HepG2 (cell line): ENCODE measurements around the gene REEP6. TPM values are rescaled to one million over a fixed set of nuclear protein-coding genes. Genes with fewer than 3 reads are reported as not detected.

ENCODE experiments used
- ATAC-seq: fragments of 200-7000 bp; cut with Tn5 transposase; 3 replicates; pipeline ENCODE4 v1.9.1; 2020; ENCODE audit warnings: mild to moderate bottlenecking, moderate library complexity
- BruUV-seq: library from RNA; stranded (reverse); fragments of 400-500 nt; replicated peaks from 2 replicates; lab custom pipeline; 2021; lab: Mats Ljungman, UMichigan
- CTCF ChIA-PET: fragments of 300-600 bp; formaldehyde crosslinking; extraction: SDS; loops from one replicate; lab custom pipeline; 2021; ENCODE audit warnings: low total read pairs, inconsistent platforms, low intra/inter-chr PET ratio; lab: Yijun Ruan, JAX
- POLR2A ChIA-PET: fragments of 350-600 bp; sonication (Branson Sonifier 250); formaldehyde crosslinking; loops from one replicate; lab custom pipeline; 2020; ENCODE audit warnings: antibody characterized with exemption, inconsistent platforms; lab: Yijun Ruan, JAX
- DNase-seq: peaks from one replicate; pipeline ENCODE4 v3.0.0-alpha.2; 2015; ENCODE audit warnings: low spot score
- FAIRE-seq: peaks from 3 replicates; lab custom pipeline; 2011; peaks lifted over from hg19 to GRCh38; lab: Jason Lieb, UNC
- H2AFZ ChIP-seq: one replicate; pipeline ENCODE4 v1.6.1; 2011; ENCODE audit warnings: low read length, inconsistent platforms
- H3K27ac ChIP-seq: fragments of 300-600 bp; 3 replicates; pipeline ENCODE4 v1.8.0; 2011; ENCODE audit warnings: mixed run types, mild to moderate bottlenecking, mixed read lengths, low read length, inconsistent platforms; ENCODE audit not compliant: insufficient read depth; ENCODE audit errors: extremely low read length
- H3K27me3 ChIP-seq, 2 experiments: fragments of 200-600 bp in 1 of 2; 2 replicates in 1 of 2; 3 replicates in 1 of 2; pipeline versions ENCODE4 v1.6.0 to v1.8.0; 2011; ENCODE audit warnings: low read length in 2 of 2, mild to moderate bottlenecking in 2 of 2, moderate library complexity in 2 of 2, inconsistent platforms in 1 of 2; ENCODE audit not compliant: insufficient read depth in 2 of 2, control insufficient read depth in 1 of 2
- H3K36me3 ChIP-seq, 2 experiments: fragments of 200-600 bp in 1 of 2; replicated peaks in 1 of 2; 2 replicates in 1 of 2; 3 replicates in 1 of 2; pipeline versions ENCODE4 v1.5.1 to v1.8.0; 2011; ENCODE audit warnings: low read length in 2 of 2, inconsistent platforms in 1 of 2; ENCODE audit not compliant: insufficient read depth in 2 of 2, control insufficient read depth in 1 of 2
- H3K4me1 ChIP-seq: 2 replicates; pipeline ENCODE4 v1.5.1; 2012; ENCODE audit warnings: low read length, inconsistent platforms; ENCODE audit not compliant: insufficient read depth
- H3K4me2 ChIP-seq: 2 replicates; pipeline ENCODE4 v1.6.0; 2011; ENCODE audit warnings: low read depth, low read length, inconsistent platforms
- H3K4me3 ChIP-seq, 3 experiments: fragments of 200-600 bp in 1 of 3; sonication (generic), shearing (Covaris generic) in 1 of 3; replicated peaks in 1 of 3; 2 replicates each; pipeline ENCODE4 v1.5.1; 2011 to 2016; ENCODE audit warnings: low read length in 3 of 3, inconsistent platforms in 2 of 3, low read depth in 2 of 3, mild to moderate bottlenecking in 2 of 3, control low read depth in 1 of 3, mixed read lengths in 1 of 3; ENCODE audit not compliant: insufficient read depth in 1 of 3
- H3K79me2 ChIP-seq: one replicate; pipeline ENCODE4 v1.6.1; 2011; ENCODE audit warnings: low read length, inconsistent platforms; ENCODE audit not compliant: insufficient read depth
- H3K9ac ChIP-seq: 2 replicates; pipeline ENCODE4 v1.6.0; 2011; ENCODE audit warnings: mild to moderate bottlenecking, low read depth, low read length, inconsistent platforms; ENCODE audit not compliant: insufficient read depth
- H3K9me3 ChIP-seq: 2 replicates; pipeline ENCODE4 v1.5.1; 2012; ENCODE audit warnings: mild to moderate bottlenecking, low read length
- H4K20me1 ChIP-seq: 2 replicates; pipeline ENCODE4 v1.6.0; 2011; ENCODE audit warnings: inconsistent platforms, mild to moderate bottlenecking, low read length, moderate library complexity; ENCODE audit not compliant: insufficient read depth
- AGO2 ChIP-seq: fragments of 200-400 bp; formaldehyde crosslinking; optimal IDR thresholded peaks from 2 replicates; pipeline ENCODE3; 2017; ENCODE audit warnings: mild to moderate bottlenecking, low read depth, low read length, moderate library complexity
- AKAP8 ChIP-seq: sonication (generic); formaldehyde crosslinking; IDR thresholded peaks from 2 replicates; pipeline ENCODE4 v1.5.1; 2020; ENCODE audit warnings: mild to moderate bottlenecking, missing genetic modification reagents
- ATM ChIP-seq: fragments of 450-650 bp; IDR thresholded peaks from 2 replicates; pipeline ENCODE4 v1.7.1; 2017; ENCODE audit warnings: mild to moderate bottlenecking, borderline replicate concordance
- CREB1 ChIP-seq, 2 experiments: fragments of 450-650 bp in 1 of 2; IDR thresholded peaks; 2 replicates each; pipeline ENCODE4 v1.6.1; 2016 to 2017; ENCODE audit warnings: control low read depth in 1 of 2, mild to moderate bottlenecking in 1 of 2, missing compliant biosample characterization in 1 of 2, missing genetic modification characterization in 1 of 2
- ETV5 ChIP-seq: IDR thresholded peaks from 2 replicates; pipeline ENCODE4 v1.6.1; 2018; ENCODE audit warnings: missing biosample characterization, missing genetic modification reagents, inconsistent platforms, borderline replicate concordance
- FOXA1 ChIP-seq, 2 experiments: fragments of 450-650 bp in 1 of 2; sonication (generic) in 1 of 2; formaldehyde crosslinking in 1 of 2; IDR thresholded peaks; 2 replicates each; pipeline versions ENCODE4 v1.4.0 to v1.6.1; 2016 to 2020; ENCODE audit warnings: missing genetic modification reagents in 1 of 2
- KDM2A ChIP-seq: sonication (generic); formaldehyde crosslinking; IDR thresholded peaks from 2 replicates; pipeline ENCODE4 v1.4.0; 2020; ENCODE audit warnings: low read depth, missing genetic modification reagents, borderline replicate concordance
- LCORL ChIP-seq, 2 experiments: fragments of 450-650 bp in 1 of 2; sonication (generic) in 1 of 2; formaldehyde crosslinking in 1 of 2; IDR thresholded peaks; 2 replicates each; pipeline versions ENCODE4 v1.5.0 to v1.6.1; 2017 to 2020; ENCODE audit warnings: antibody characterized with exemption in 1 of 2, missing genetic modification reagents in 1 of 2
- MED13 ChIP-seq: sonication (generic); formaldehyde crosslinking; IDR thresholded peaks from 2 replicates; pipeline ENCODE4 v1.5.0; 2020; ENCODE audit warnings: missing genetic modification reagents
- NR2C2 ChIP-seq: sonication (generic); formaldehyde crosslinking; IDR thresholded peaks from 2 replicates; pipeline ENCODE4 v1.4.0; 2020; ENCODE audit warnings: missing genetic modification reagents, mild to moderate bottlenecking, moderate library complexity, borderline replicate concordance
- SMC3 ChIP-seq: IDR thresholded peaks from 2 replicates; pipeline ENCODE4 v1.6.1; 2011; ENCODE audit warnings: low read length, improper control_type of control experiment
- SRSF9 ChIP-seq: fragments of 200-400 bp; formaldehyde crosslinking; IDR thresholded peaks from 2 replicates; pipeline ENCODE4 v1.6.1; 2018; ENCODE audit warnings: borderline replicate concordance, mild to moderate bottlenecking, low read depth, low read length; ENCODE audit not compliant: insufficient read depth, poor library complexity, severe bottlenecking
- WIZ ChIP-seq: sonication (generic); formaldehyde crosslinking; IDR thresholded peaks from 2 replicates; pipeline ENCODE4 v1.5.1; 2020; ENCODE audit warnings: mild to moderate bottlenecking, missing genetic modification reagents
- ZNF367 ChIP-seq: sonication (generic); formaldehyde crosslinking; IDR thresholded peaks from 2 replicates; pipeline ENCODE4 v1.4.0; 2020; ENCODE audit warnings: missing genetic modification reagents, borderline replicate concordance
- ZNF430 ChIP-seq: sonication (generic); formaldehyde crosslinking; IDR thresholded peaks from 2 replicates; pipeline ENCODE4 v1.9.0; 2021; ENCODE audit warnings: mild to moderate bottlenecking, missing genetic modification reagents
- WGBS: methylation state at CpG from one replicate; pipeline ENCODE4 v1.1.6; 2017; ENCODE audit warnings: low lambda C conversion rate; 5-methylcytosine and 5-hydroxymethylcytosine counted together
- in situ Hi-C: cut with HindIII; loops from 2 replicates; pipeline ENCODE4 v1.10.0; 2017; ENCODE audit warnings: low pct_unique_long_range_greater_than_20kb; ENCODE audit not compliant: extremely low pct_ligation_motif_present
- intact Hi-C: fragments of 100-400 bp; cut with micrococcal nuclease; formaldehyde crosslinking; loops from one replicate; pipeline ENCODE4 v1.10.0; 2022; ENCODE audit not compliant: unreplicated experiment
- polyA plus RNA-seq, 8 experiments: library from polyadenylated mRNA; depleted of rRNA in 3 of 8; stranded (reverse) in 7 of 8; unstranded in 1 of 8; fragments of >200 nt; fragmentation: Illumina TruSeq in 4 of 8; extraction: Trizol in 4 of 8; gene quantifications; 2 replicates each; pipeline versions ENCODE4 v1.2.1 to v1.2.3, GENCODE V29; 2011 to 2016; ENCODE audit warnings: low read depth in 4 of 8, missing spikeins in 1 of 8, mixed read lengths in 1 of 8; ENCODE audit not compliant: insufficient read depth in 1 of 8
- total RNA-seq, 5 experiments: library from RNA; depleted of rRNA; stranded (reverse); fragments of >200 nt; fragmentation: Illumina TruSeq; extraction: Trizol; gene quantifications; 2 replicates each; pipeline ENCODE4 v1.2.3, GENCODE V29; 2016; ENCODE audit warnings: low read depth in 1 of 5
- TF ChIP-seq, protein P1 (sequence below): sonication (generic); formaldehyde crosslinking; IDR thresholded peaks from 2 replicates; pipeline ENCODE4 v1.4.0; 2020; ENCODE audit warnings: missing genetic modification reagents
- TF ChIP-seq, protein P2 (sequence below): sonication (generic); formaldehyde crosslinking; IDR thresholded peaks from 2 replicates; pipeline ENCODE4 v1.8.1; 2023; ENCODE audit warnings: missing genetic modification reagents, inconsistent platforms, borderline replicate concordance

REEP6 gene
- total and polyA plus RNA-seq, 2 of the 13 experiments (the other 11 are each of a cell fraction or from before 2014, with no cell fraction given) = 10.0 to 28.8 TPM

DNA sequence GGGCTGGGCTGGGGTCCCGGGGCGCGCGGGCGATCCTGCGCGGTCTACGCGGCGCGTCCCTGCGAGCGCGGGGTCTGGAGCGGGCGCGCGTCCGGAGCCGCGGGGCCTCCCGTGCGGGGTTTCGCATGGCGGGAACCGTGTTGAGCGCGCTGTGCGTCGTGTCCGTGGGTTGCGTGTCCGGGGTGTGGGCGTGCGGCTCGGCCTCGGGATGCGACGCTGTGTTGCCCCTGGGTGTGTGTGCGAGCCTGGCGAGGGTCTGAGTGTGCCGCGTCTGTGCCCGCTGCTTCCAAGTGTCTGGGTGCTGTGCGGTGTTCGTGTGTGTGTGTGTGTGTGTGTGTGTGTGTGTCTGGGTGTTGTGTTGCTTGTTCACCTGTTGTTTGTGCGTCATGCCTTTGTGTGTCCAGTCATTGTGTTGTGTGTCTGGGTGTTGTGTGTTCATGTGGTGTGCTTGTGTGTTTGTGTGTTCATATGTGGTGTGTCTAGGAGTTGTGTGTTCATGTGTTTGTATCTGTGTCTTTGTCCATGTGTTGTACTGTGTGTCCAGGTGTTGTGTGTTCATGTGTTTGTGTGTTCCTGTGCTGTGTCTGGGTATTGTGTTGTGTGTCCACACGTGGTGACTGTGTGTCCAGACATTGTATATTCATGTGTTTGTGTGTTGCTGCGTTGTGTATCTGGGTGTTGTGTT, 33.4 kb downstream of the REEP6 start:
- in situ Hi-C loops (no loop called here), intact Hi-C loops (no loop called here)
- Histone ChIP-seq H3K4me3 (no peak overlapping the region), H3K4me1 (peaks cover 20% of the 10 kb centered on the region), H2AFZ (no peak overlapping the region), H3K27me3 (peaks cover 30 to 60% of the 10 kb centered on the region in 2 experiments), H4K20me1 (no peaks in the 10 kb centered on the region), H3K9ac (no peak overlapping the region), H3K27ac (no peak overlapping the region), H3K79me2 (no peaks in the 10 kb centered on the region), H3K9me3 (no peaks in the 10 kb centered on the region), H3K4me2 (no peak overlapping the region), H3K36me3 (no peaks in the 10 kb centered on the region)
- ChIA-PET CTCF (no interaction called here), POLR2A (no interaction called here)
- FAIRE-seq = peak; percentile 21
- BruUV-seq = no TSS peak
- WGBS = 68% methylated on average over 44 of the region's 49 CpGs
- ATAC-seq = no peak
- no peak for DNase-seq
- no peak for TF ChIP-seq ETV5 (CRISPR knock-in tag)
- no peak for TF ChIP-seq WIZ (CRISPR knock-in tag)
- TF ChIP-seq ZNF430 (CRISPR knock-in tag) = no peak
- 0 out of 2 replicates have a peak, but pooled peaks have one; percentile 7 for TF ChIP-seq LCORL (IDR thresholded peaks at IDR 0.05)
- TF ChIP-seq LCORL (CRISPR knock-in tag; IDR thresholded peaks at IDR 0.05) = no peak
- no peak for TF ChIP-seq ZNF367 (CRISPR knock-in tag)
- no peak for TF ChIP-seq SRSF9
- TF ChIP-seq SMC3 = no peak
- TF ChIP-seq MED13 = no peak
- TF ChIP-seq, protein P1, sequence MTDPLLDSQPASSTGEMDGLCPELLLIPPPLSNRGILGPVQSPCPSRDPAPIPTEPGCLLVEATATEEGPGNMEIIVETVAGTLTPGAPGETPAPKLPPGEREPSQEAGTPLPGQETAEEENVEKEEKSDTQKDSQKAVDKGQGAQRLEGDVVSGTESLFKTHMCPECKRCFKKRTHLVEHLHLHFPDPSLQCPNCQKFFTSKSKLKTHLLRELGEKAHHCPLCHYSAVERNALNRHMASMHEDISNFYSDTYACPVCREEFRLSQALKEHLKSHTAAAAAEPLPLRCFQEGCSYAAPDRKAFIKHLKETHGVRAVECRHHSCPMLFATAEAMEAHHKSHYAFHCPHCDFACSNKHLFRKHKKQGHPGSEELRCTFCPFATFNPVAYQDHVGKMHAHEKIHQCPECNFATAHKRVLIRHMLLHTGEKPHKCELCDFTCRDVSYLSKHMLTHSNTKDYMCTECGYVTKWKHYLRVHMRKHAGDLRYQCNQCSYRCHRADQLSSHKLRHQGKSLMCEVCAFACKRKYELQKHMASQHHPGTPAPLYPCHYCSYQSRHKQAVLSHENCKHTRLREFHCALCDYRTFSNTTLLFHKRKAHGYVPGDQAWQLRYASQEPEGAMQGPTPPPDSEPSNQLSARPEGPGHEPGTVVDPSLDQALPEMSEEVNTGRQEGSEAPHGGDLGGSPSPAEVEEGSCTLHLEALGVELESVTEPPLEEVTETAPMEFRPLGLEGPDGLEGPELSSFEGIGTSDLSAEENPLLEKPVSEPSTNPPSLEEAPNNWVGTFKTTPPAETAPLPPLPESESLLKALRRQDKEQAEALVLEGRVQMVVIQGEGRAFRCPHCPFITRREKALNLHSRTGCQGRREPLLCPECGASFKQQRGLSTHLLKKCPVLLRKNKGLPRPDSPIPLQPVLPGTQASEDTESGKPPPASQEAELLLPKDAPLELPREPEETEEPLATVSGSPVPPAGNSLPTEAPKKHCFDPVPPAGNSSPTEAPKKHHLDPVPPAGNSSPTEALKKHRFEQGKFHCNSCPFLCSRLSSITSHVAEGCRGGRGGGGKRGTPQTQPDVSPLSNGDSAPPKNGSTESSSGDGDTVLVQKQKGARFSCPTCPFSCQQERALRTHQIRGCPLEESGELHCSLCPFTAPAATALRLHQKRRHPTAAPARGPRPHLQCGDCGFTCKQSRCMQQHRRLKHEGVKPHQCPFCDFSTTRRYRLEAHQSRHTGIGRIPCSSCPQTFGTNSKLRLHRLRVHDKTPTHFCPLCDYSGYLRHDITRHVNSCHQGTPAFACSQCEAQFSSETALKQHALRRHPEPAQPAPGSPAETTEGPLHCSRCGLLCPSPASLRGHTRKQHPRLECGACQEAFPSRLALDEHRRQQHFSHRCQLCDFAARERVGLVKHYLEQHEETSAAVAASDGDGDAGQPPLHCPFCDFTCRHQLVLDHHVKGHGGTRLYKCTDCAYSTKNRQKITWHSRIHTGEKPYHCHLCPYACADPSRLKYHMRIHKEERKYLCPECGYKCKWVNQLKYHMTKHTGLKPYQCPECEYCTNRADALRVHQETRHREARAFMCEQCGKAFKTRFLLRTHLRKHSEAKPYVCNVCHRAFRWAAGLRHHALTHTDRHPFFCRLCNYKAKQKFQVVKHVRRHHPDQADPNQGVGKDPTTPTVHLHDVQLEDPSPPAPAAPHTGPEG (CRISPR knock-in tag) = no peak
- peak; percentile 38; the same call in 1 of the 2 replicates for TF ChIP-seq ATM
- no peak for TF ChIP-seq NR2C2
- peak; percentile 37; the same call in 1 of the 2 replicates for TF ChIP-seq CREB1 (IDR thresholded peaks at IDR 0.05)
- no peak for TF ChIP-seq CREB1 (CRISPR knock-in tag; IDR thresholded peaks at IDR 0.05)
- TF ChIP-seq AGO2 = peak; percentile 31
- peak; percentile 42; the same call in 1 of the 2 replicates for TF ChIP-seq FOXA1 (IDR thresholded peaks at IDR 0.05)
- TF ChIP-seq FOXA1 (CRISPR knock-in tag; IDR thresholded peaks at IDR 0.05) = no peak
- TF ChIP-seq KDM2A (CRISPR knock-in tag) = 0 out of 2 replicates have a peak, but pooled peaks have one; percentile 1
- TF ChIP-seq, protein P2, sequence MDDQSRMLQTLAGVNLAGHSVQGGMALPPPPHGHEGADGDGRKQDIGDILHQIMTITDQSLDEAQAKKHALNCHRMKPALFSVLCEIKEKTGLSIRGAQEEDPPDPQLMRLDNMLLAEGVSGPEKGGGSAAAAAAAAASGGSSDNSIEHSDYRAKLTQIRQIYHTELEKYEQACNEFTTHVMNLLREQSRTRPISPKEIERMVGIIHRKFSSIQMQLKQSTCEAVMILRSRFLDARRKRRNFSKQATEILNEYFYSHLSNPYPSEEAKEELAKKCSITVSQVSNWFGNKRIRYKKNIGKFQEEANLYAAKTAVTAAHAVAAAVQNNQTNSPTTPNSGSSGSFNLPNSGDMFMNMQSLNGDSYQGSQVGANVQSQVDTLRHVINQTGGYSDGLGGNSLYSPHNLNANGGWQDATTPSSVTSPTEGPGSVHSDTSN = no peak
- peak; percentile 67; the same call in 1 of the 2 replicates for TF ChIP-seq AKAP8 (CRISPR knock-in tag)
